Immature natural killer cell (primary cell): ENCODE results near the gene GBP2. TPM values are rescaled to one million over a fixed set of nuclear protein-coding genes. Genes with fewer than 3 reads are reported as not detected.
"Not testable (repeated sequence)": the region's sequence is repeated elsewhere in the genome, so short reads cannot be mapped to it uniquely, and the experiment has no call there.

ENCODE experiments used
- DNase-seq, 3 donors: peaks; one replicate each; pipeline ENCODE4 v3.0.0; 2022; ENCODE audit warnings: mixed read lengths in 1 of 3
- H3K27ac Mint-ChIP-seq, 6 donors: one replicate each; pipeline ENCODE4 v1.8.0; 2020; ENCODE audit warnings: mixed read lengths in 6 of 6, mild to moderate bottlenecking in 5 of 6, inconsistent platforms in 4 of 6, moderate library complexity in 3 of 6
- H3K27me3 Mint-ChIP-seq, 3 donors: one replicate each; pipeline ENCODE4 v1.8.0; 2020 to 2021; ENCODE audit warnings: low read depth in 3 of 3, mild to moderate bottlenecking in 3 of 3, mixed read lengths in 3 of 3, moderate library complexity in 3 of 3, inconsistent platforms in 1 of 3
- H3K36me3 Mint-ChIP-seq, 3 donors: one replicate each; pipeline ENCODE4 v1.8.0; 2020; ENCODE audit warnings: mixed read lengths in 3 of 3, inconsistent platforms in 2 of 3, mild to moderate bottlenecking in 2 of 3
- H3K4me1 Mint-ChIP-seq, 2 donors: one replicate each; pipeline ENCODE4 v1.8.0; 2020; ENCODE audit warnings: inconsistent platforms in 2 of 2, mild to moderate bottlenecking in 2 of 2, mixed read lengths in 2 of 2, moderate library complexity in 1 of 2
- H3K4me3 Mint-ChIP-seq, 5 donors: one replicate each; pipeline ENCODE4 v1.8.0; 2020; ENCODE audit warnings: mild to moderate bottlenecking in 5 of 5, mixed read lengths in 5 of 5, inconsistent platforms in 3 of 5, moderate library complexity in 3 of 5
- H3K9me3 Mint-ChIP-seq, 6 donors: one replicate each; pipeline ENCODE4 v1.8.0; 2020; ENCODE audit warnings: mild to moderate bottlenecking in 6 of 6, mixed read lengths in 6 of 6, inconsistent platforms in 4 of 6, moderate library complexity in 3 of 6
- polyA plus RNA-seq, 3 donors: library from polyadenylated mRNA; unstranded; fragments of 300-500 nt; fragmentation: Illumina TruSeq; gene quantifications; one replicate each; pipeline ENCODE4 v1.2.3, GENCODE V29; 2021

Gene GBP2
- polyA plus RNA-seq, 3 donors from 2014 or later = 90.8 to 141 (median 106) TPM

DNA sequence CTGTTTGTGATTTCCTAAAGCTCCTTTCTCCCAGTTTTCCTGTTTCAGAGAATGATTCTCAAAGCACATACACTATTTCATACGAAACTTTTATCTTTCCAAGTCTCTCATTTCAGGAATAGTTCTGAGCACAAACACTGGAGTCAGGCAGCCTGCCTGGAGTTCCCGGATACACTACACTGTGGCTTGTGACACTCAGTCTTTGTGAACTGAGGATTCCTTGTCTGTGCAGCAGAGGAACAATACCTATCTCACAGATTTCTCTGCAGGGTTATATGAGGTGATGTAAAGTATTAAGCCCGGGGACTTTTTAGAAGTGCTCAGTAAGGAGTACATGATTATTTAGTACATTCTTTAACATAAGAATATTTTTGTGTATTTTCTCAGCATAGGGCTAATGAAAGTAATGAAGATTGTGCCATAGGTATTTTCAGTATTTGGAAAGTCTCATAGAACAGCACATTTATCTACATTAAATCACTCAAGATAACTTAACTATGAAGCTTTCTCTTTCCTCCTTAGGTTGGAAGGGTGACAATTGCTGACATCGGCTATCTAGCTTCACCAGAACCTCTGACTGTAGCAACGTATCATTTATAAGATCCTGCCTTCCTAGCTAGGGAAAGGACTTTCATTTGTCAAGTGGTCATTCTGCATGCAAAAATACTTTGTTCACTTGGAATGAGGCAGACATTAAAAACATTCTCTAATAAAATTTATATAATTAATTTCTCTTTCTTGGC, 12.9 kb downstream of the GBP2 start:
- Mint-ChIP-seq H3K27ac (peak overlapping the region in 3 of 6 donors; percentile 14 to 57 (median 17)), H3K9me3 (no peaks in the 10 kb centered on the region), H3K4me1 (peaks cover 0 to 61% of the 10 kb centered on the region in 2 donors), H3K36me3 (peaks cover 64 to 78% (median 64%) of the 10 kb centered on the region in 3 donors), H3K27me3 (peaks cover 0 to 2% (median 0%) of the 10 kb centered on the region in 3 donors), H3K4me3 (no peak overlapping the region)
- no peak for DNase-seq

DNA sequence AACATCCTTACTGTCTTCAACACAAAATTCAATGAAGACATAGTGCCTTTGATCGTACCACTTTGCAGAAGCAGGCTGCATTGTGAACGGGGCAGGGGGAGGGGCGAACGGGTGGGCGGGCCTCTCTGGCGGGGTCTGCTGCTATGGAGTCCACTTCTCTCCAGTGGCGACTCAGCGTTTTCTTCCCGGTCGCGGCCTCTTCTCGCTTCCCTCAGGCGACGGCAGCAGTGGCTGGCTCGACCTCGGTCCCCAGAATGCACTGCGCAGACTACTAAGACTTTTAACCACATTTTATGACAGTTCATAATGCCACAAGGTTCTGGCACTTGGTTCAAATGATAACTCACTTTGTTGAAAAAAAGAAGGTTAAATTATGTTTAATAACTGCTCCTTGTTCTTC, 21.2 kb downstream of the GBP2 start:
- Mint-ChIP-seq H3K27ac (peak overlapping the region in 4 of 6 donors; percentile 1 to 74 (median 40)), H3K4me3 (no peak overlapping the region), H3K9me3 (no peaks in the 10 kb centered on the region), H3K4me1 (peaks cover 0 to 21% of the 10 kb centered on the region in 2 donors), H3K36me3 (peaks cover 42 to 56% (median 50%) of the 10 kb centered on the region in 3 donors), H3K27me3 (no peaks in the 10 kb centered on the region)
- no peak for DNase-seq

DNA sequence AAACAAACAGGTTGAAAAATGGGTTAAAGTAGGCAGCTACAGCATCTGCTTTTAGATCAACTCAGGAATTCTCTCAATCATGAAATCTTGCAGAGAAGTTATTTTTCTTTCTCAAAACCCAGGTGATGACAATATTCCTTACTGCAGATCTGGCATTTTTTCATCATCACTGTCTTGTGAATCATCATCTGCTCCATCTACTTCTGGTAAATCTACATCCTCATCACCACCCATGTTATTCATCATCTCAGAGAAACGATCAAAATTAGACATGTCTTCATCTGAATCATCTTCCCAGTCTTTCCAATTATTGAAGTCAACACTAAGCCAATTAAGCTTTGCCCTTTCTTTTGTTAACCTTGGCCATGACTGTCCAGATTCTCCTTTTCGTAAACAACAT, 21.8 kb downstream of the GBP2 start:
- Mint-ChIP-seq H3K4me1 (peaks cover 0 to 15% of the 10 kb centered on the region in 2 donors), H3K9me3 (no peaks in the 10 kb centered on the region), H3K27me3 (peaks cover 0 to 2% (median 0%) of the 10 kb centered on the region in 3 donors), H3K36me3 (peaks cover 37 to 51% (median 44%) of the 10 kb centered on the region in 3 donors), H3K27ac (peak overlapping the region in 5 of 6 donors; percentile 1 to 77 (median 71)), H3K4me3 (no peak overlapping the region)
- no peak for DNase-seq

DNA sequence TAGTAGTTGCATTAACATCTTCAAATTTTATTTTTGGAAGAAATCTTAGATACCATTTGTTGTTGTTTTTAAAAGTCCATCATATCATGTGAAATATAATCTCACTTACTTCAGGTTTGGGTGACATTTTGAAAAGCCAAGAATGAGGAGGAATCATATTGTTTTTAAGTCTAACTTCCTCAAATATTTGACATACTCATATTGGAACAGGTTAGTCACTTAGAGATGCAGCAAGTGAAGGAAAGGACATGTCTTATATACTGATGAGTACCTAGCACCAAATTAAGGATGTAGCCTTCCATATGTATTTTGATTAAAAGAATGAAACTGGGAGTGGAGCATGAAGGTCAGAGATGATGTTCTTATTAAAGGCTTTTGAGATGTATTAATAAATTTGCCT, 23.9 kb downstream of the GBP2 start:
- peaks cover 26 to 35% (median 32%) of the 10 kb centered on the region in 3 donors for H3K36me3 Mint-ChIP-seq
- no peak overlapping the region for H3K4me3 Mint-ChIP-seq
- peaks cover 0 to 3% (median 2%) of the 10 kb centered on the region in 3 donors for H3K27me3 Mint-ChIP-seq
- DNase-seq = no peak
- peak overlapping the region in 2 of 6 donors; percentile 36 to 55 for H3K27ac Mint-ChIP-seq
- H3K9me3 Mint-ChIP-seq = no peaks in the 10 kb centered on the region
- no peaks in the 10 kb centered on the region for H3K4me1 Mint-ChIP-seq

DNA sequence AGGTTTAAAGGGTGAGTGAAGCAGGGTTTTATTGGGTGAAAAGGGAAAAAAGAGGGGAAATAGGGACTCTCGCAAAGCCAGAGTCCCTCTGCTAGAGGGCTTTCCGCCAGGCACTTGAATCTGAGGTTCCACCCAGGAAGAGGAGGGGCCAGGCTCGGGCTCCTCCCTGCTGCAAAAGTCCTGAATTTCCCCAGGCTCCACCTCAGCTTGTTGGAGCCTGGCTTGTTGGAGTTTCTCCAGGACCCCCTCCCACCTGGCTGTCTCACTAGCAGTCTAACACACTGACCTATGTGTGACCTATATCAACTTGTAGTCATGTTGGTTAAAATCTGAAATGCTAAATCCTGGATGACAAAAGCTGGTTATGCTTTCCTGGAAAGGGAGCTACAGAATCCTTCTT, 25.5 kb downstream of the GBP2 start:
- Mint-ChIP-seq H3K27ac (no peak overlapping the region), H3K27me3 (peaks cover 0 to 3% (median 2%) of the 10 kb centered on the region in 3 donors), H3K4me3 (no peak overlapping the region), H3K36me3 (peaks cover 16 to 19% (median 18%) of the 10 kb centered on the region in 3 donors), H3K9me3 (no peaks in the 10 kb centered on the region), H3K4me1 (no peaks in the 10 kb centered on the region)
- DNase-seq = no peak

DNA sequence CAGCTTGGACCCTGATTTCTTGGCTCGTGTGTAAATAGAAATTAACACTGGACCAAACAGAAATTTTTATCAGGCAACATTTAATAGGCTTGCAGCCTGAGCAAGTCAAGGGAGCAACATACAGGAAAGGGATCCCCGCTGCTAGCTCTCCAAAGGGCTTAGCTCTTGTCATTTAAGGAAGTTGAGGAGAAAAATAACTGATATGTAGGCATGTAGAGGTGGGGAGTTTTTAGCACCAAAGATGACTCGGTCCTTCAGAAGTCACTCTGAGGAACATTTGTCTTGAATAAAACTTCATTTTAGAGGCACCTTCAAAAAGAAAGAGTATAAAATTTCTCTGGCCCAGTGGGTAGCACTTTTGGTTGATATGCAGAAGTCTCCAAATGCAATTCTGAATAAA, 27.1 kb downstream of the GBP2 start:
- H3K27ac Mint-ChIP-seq = no peak overlapping the region
- no peaks in the 10 kb centered on the region for H3K9me3 Mint-ChIP-seq
- H3K27me3 Mint-ChIP-seq = peaks cover 2 to 3% (median 3%) of the 10 kb centered on the region in 3 donors
- no peaks in the 10 kb centered on the region for H3K4me1 Mint-ChIP-seq
- H3K4me3 Mint-ChIP-seq = no peak overlapping the region
- peaks cover under 1 to 4% (median 3%) of the 10 kb centered on the region in 3 donors for H3K36me3 Mint-ChIP-seq
- no peak for DNase-seq

DNA sequence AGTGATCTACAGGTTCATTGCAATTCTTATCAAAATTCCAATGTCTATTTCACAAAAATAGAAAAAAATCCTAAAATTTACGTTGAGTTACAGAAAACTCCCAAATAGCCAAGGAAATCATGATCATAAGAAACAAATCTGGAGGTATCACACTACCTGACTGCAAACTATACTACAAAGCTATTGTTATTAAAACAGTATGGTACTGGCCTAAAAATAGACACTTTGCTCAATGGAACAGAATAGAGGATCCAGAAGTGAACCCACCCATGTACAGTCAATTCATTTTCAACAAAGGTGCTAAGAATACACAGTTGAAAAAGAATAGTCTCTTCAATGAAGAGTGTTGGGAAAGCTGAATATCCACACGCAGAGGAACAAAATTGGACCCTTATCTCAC, 30.2 kb downstream of the GBP2 start:
- H3K27me3 Mint-ChIP-seq = peaks cover 2 to 3% (median 3%) of the 10 kb centered on the region in 3 donors
- H3K36me3 Mint-ChIP-seq = peaks cover 0 to 4% (median 3%) of the 10 kb centered on the region in 3 donors
- no peaks in the 10 kb centered on the region for H3K9me3 Mint-ChIP-seq
- H3K4me3 Mint-ChIP-seq = no peak overlapping the region
- no peaks in the 10 kb centered on the region for H3K4me1 Mint-ChIP-seq
- no peak overlapping the region for H3K27ac Mint-ChIP-seq
- DNase-seq = no peak

DNA sequence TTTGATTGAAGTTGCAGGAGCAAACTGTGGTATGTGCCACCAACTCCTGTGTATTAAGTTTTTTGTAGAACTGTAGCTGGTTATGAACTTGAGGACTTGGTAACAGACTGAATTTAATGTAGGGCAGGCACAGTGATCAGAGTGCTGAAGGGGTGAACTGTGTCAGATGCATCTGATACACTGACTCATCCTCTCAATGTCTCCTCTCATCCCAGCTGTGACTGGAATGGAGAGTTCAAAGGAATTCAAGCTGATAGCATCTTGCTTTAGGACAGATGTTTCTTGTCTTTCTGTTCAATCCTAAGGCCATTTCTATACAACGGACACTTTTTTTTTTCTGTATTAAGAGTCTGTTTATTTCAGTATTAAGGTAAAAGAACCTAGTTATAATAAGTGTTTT, 36.0 kb downstream of the GBP2 start:
- Mint-ChIP-seq H3K36me3 (no peaks in the 10 kb centered on the region), H3K4me1 (no peaks in the 10 kb centered on the region), H3K9me3 (no peaks in the 10 kb centered on the region), H3K27ac (no peak overlapping the region), H3K4me3 (no peak overlapping the region), H3K27me3 (peaks cover 0 to 3% (median 0%) of the 10 kb centered on the region in 3 donors)
- DNase-seq = no peak

DNA sequence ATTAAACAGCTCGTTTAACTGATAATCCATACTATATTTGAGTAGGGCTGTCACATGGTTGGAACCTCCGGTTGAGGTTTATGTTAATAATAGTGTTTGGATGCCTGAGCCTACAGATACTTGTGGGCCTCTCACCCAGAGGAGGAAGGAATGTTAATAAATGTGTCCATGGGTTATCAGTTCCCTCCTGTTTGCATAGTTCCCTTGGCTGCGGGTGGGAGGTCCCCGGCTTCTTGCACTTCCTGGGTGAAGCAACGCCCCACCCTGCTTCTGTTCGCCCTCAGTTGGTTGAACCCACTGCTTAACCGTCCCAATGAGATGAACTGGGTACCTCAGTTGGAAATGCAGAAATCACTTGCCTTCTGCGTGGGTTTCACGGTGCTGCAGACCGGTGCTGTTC, 37.3 kb downstream of the GBP2 start:
- Mint-ChIP-seq H3K27ac (no peak overlapping the region), H3K36me3 (no peaks in the 10 kb centered on the region), H3K4me3 (no peak overlapping the region)

DNA sequence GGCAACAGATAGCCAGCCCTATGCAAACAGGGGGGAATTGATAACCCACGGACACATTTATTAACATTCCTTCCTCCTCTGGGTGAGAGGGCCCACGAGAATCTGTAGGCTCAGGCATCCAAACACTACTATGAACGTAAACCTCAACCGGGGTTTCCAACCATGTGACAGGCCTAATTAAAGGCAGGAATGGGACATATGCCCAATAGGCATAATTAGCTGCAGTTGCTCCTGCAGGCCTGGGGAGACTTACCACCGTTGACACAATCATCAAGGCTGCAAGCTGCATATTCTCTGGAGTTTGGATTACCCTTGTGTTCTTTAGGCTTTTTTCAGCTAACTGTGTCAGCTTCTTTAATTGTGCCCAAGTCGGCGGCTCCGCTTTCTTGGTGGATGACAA, 38.7 kb downstream of the GBP2 start:
- Mint-ChIP-seq H3K4me3 (no peak overlapping the region), H3K9me3 (no peaks in the 10 kb centered on the region), H3K4me1 (no peaks in the 10 kb centered on the region), H3K36me3 (no peaks in the 10 kb centered on the region), H3K27ac (no peak overlapping the region), H3K27me3 (peaks cover 0 to 2% (median 0%) of the 10 kb centered on the region in 3 donors)
- DNase-seq = no peak

More for the DNA sequence above, 37.3 kb downstream of the GBP2 start:
- peaks cover 0 to 2% (median 0%) of the 10 kb centered on the region in 3 donors for H3K27me3 Mint-ChIP-seq
- H3K4me1 Mint-ChIP-seq = no peaks in the 10 kb centered on the region
- DNase-seq = no peak
- no peaks in the 10 kb centered on the region for H3K9me3 Mint-ChIP-seq

DNA sequence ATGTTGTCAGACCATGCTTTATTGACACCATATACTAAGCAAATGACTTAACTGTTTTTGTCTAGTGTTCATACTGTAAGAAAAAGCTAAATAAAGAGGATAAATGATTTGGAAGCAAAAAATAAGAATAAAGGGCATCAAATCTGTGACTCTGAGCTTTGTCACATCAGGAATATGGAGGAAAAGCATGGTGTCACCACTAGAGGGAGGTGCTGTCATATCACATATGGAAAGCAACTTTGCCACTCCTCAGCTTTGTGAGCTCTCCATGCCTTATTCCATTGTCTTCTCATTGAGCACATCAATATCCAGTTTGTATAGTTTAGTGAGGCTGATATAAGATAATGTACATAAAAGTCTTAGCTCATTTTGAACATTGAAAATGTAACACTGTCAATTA, 40.1 kb downstream of the GBP2 start:
- no peak overlapping the region for H3K27ac Mint-ChIP-seq
- peaks cover 0 to 2% (median 0%) of the 10 kb centered on the region in 3 donors for H3K27me3 Mint-ChIP-seq
- H3K36me3 Mint-ChIP-seq = peaks cover 0 to 3% (median 0%) of the 10 kb centered on the region in 3 donors
- DNase-seq = peak in 2 of 3 donors; percentile 44 to 49
- H3K9me3 Mint-ChIP-seq = peaks cover 0 to 4% (median 0%) of the 10 kb centered on the region in 6 donors
- no peak overlapping the region for H3K4me3 Mint-ChIP-seq
- no peaks in the 10 kb centered on the region for H3K4me1 Mint-ChIP-seq

DNA sequence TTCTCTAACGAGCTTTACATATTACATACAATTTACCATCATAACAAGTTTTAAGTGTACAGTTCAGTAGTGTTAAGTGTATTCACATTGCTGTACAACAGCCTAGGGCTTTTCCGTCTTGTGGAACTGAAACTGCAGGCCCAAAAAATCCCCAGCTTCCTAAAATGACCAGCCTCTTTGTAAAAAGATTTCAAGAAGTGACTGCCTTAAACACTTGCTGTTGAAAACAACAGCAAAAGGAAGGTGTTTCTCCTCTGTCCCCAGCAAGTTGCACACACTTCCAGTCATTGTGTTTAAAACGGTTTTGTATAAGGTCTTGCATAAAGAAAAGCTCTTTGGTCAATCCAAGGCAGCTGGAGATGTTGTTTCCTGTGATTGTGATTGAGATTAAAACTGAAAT, 44.9 kb downstream of the GBP2 start:
- Mint-ChIP-seq H3K27me3 (peaks cover 0 to 4% (median 0%) of the 10 kb centered on the region in 3 donors), H3K27ac (no peak overlapping the region), H3K36me3 (peaks cover 0 to 5% (median 3%) of the 10 kb centered on the region in 3 donors), H3K4me3 (no peak overlapping the region), H3K4me1 (no peaks in the 10 kb centered on the region), H3K9me3 (peaks cover 3 to 18% (median 7%) of the 10 kb centered on the region in 6 donors)
- DNase-seq = no peak

DNA sequence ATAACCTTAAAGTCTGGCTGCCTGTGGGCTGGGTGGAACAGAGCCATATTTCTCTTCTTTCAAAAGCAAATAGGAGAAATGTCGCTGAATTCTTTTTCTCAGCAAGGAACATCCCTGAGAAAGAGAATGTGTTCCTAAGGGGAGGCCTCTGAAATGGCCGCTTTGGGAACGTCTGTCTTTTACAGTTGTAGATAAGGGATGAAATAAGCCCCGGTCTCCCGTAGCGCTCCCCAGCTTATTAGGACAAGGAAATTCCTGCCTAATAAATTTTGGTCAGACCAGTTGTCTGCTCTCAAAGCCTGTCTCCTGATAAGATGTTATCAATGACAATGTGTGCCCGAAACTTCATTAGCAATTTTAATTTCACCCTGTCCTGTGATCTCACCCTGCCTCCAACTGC, 45.8 kb downstream of the GBP2 start:
- H3K27ac Mint-ChIP-seq, DNase-seq, H3K4me1 Mint-ChIP-seq, H3K36me3 Mint-ChIP-seq, H3K27me3 Mint-ChIP-seq, H3K4me3 Mint-ChIP-seq: not testable (repeated sequence)
- H3K9me3 Mint-ChIP-seq = peaks cover 3 to 18% (median 7%) of the 10 kb centered on the region in 6 donors

DNA sequence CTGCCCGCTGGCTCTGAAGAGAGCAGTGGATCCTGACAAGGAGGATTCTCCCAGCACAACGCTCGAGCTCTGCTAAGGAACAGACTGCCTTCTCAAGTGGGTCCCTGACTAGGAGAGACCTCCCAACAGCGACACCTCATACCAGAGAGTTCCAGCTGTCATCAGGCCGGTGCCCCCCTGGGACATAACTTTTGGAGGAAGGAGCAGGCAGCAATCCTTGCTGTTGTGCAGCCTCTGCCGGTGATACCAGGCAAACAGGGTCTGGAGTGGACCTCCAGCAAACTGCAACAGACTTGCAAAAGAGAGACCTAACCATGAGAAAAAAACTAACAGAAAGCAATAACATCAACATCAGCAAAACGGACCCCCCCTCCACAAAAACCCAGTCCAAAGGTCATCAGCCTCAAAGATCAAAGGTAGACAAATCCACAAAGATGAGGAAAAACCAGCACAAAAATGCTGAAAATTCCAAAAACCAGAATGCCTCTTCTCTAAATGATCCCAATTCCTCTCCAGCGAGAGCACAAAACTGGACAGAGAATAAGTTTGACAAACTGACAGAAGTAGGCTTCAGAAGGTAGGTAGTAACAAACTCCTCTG, 53.3 kb downstream of the GBP2 start:
- not testable (repeated sequence) for H3K27me3 Mint-ChIP-seq, H3K27ac Mint-ChIP-seq, DNase-seq, H3K4me3 Mint-ChIP-seq
- peaks cover 12 to 26% of the 10 kb centered on the region in 2 donors for H3K4me1 Mint-ChIP-seq
- peaks cover 4 to 17% (median 8%) of the 10 kb centered on the region in 3 donors for H3K36me3 Mint-ChIP-seq
- peaks cover 0 to 13% (median 6%) of the 10 kb centered on the region in 6 donors for H3K9me3 Mint-ChIP-seq
